ENCODE data around the gene FMN2. TPM values are rescaled to one million over a fixed set of nuclear protein-coding genes. Genes with fewer than 3 reads are reported as not detected.
A peak's percentile ranks its signal among the peaks of the same experiment; 100 is the strongest.

Gene FMN2
- total RNA-seq, 1 donor from 2014 or later, result 3.5 TPM

DNA sequence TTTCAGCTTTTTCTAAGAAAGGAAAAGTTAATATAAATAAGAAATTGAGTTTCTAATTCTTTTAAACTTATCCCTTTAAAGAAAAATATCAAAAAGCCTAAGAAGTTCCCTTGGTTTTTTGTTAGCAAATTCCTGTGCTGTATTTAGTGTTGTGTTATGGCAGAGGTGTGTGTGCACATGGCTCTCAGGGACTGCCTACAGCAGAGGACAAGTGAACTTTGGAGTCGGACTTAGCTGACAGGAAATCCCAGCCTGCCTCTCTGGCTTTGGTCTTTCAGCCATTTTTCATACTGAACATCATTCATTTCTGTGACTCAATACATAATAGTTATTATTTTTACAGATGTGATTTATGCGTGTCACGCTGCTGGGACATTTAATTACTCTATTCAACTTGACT lies 149.6 kb downstream of the FMN2 start:
- Mint-ChIP-seq H3K9me3 (ENCODE audit: low read depth) (no peaks in the 10 kb centered on the region), H3K27ac (ENCODE audit: unreplicated experiment) (no peak overlapping the region), H3K27me3 (ENCODE audit: low read depth) (no peaks in the 10 kb centered on the region), H3K4me1 (ENCODE audit: low read depth) (peaks cover 45% of the 10 kb centered on the region), H3K4me3 (ENCODE audit: unreplicated experiment) (no peak overlapping the region), H3K36me3 (ENCODE audit: low read depth) (no peaks in the 10 kb centered on the region)
- TF ChIP-seq, protein P1, sequence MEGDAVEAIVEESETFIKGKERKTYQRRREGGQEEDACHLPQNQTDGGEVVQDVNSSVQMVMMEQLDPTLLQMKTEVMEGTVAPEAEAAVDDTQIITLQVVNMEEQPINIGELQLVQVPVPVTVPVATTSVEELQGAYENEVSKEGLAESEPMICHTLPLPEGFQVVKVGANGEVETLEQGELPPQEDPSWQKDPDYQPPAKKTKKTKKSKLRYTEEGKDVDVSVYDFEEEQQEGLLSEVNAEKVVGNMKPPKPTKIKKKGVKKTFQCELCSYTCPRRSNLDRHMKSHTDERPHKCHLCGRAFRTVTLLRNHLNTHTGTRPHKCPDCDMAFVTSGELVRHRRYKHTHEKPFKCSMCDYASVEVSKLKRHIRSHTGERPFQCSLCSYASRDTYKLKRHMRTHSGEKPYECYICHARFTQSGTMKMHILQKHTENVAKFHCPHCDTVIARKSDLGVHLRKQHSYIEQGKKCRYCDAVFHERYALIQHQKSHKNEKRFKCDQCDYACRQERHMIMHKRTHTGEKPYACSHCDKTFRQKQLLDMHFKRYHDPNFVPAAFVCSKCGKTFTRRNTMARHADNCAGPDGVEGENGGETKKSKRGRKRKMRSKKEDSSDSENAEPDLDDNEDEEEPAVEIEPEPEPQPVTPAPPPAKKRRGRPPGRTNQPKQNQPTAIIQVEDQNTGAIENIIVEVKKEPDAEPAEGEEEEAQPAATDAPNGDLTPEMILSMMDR (IDR thresholded peaks at IDR 0.05), result no peak
- DNase-seq (ENCODE audit: low spot score), result no peak

DNA sequence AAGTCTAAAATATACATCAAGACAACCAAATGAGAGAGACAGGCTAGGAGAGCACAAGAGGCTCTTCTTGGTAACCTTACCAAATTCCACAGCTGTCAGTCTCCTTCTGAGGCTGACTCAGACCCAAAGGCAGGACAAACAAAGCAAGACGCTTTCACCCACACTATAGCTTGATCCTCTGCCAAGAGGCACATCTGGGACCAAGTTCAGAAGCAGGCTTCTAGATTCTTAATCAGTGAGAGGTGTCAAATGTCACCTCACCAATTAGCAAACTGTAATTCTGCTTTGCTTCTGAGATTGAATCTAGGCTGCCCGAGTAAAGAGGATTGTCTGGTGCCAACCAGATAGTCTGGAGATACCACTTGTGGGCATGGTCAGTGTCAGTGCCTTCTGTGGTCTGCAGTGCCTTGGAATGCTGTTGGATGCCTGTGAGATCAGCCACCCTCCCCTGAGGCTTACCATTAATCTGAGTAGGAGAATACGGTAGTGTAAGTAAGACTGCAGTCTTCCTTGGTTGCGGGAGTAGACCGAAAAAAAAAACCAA lies 151.0 kb downstream of the FMN2 start:
- no peak for DNase-seq (ENCODE audit: low spot score)
- no peaks in the 10 kb centered on the region for H3K27me3 Mint-ChIP-seq (ENCODE audit: low read depth)
- H3K27ac Mint-ChIP-seq (ENCODE audit: unreplicated experiment), result peak overlapping the region; percentile 23
- no peaks in the 10 kb centered on the region for H3K36me3 Mint-ChIP-seq (ENCODE audit: low read depth)
- no peak overlapping the region for H3K4me3 Mint-ChIP-seq (ENCODE audit: unreplicated experiment)
- no peaks in the 10 kb centered on the region for H3K9me3 Mint-ChIP-seq (ENCODE audit: low read depth)
- peaks cover 42% of the 10 kb centered on the region for H3K4me1 Mint-ChIP-seq (ENCODE audit: low read depth)
- TF ChIP-seq, protein P1 (IDR thresholded peaks at IDR 0.05), result no peak

DNA sequence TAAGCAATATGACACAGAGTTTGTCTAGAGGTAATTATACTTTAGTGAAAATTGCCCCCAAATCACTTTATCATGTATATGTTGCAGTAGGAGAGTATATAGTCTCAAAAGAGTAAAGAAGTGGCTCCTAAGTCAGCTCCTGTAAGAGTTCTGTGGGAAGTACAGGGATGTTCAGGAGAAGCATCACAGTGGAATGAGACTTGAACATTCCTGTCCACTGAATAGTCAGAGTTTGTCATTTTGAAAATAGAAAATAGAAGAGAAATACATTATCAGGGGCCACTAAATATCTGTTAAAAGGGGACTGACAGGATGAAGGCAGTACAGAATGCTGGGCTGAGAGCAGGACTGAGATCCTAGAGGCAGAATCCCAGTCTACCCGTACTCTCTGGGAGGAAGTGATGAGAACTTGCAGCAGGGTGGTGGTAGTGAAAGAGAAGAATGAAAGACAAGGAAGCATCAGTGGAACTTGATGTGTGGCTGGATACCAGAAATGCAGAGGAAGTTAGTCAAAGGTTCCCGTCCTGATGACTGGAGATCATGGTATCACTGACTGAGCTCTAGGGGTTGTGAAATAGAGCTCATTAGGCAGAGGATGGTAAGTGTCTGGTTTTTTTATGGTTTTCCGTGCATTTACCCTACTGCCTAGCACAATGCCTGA lies 153.4 kb downstream of the FMN2 start:
- DNase-seq (ENCODE audit: low spot score), result no peak

DNA sequence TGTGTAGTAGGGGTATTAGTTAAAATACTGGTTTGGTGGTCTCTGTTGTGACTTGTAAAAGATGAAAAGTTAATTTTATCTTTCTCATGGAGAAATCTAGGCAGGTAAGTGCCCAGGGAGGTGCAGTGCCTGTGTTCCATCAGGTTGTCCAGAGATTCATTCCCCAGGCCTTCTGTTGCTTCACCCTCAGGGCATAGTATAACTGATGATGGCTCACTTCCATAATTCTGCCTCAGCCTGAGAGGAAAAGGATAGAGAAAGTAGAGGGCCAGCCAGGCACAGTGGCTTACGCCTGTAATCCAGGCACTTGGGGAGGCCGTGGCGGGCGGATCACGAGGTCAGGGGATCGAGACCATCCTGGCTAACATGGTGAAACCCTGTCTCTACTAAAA lies 153.9 kb downstream of the FMN2 start:
- H3K9me3 Mint-ChIP-seq (ENCODE audit: low read depth), result peaks cover 16% of the 10 kb centered on the region
- peaks cover 40% of the 10 kb centered on the region for H3K4me1 Mint-ChIP-seq (ENCODE audit: low read depth)
- H3K27ac Mint-ChIP-seq (ENCODE audit: unreplicated experiment), result no peak overlapping the region
- no peak overlapping the region for H3K4me3 Mint-ChIP-seq (ENCODE audit: unreplicated experiment)
- no peak for DNase-seq (ENCODE audit: low spot score)
- no peaks in the 10 kb centered on the region for H3K27me3 Mint-ChIP-seq (ENCODE audit: low read depth)
- peaks cover 11% of the 10 kb centered on the region for H3K36me3 Mint-ChIP-seq (ENCODE audit: low read depth)
- TF ChIP-seq, protein P1 (IDR thresholded peaks at IDR 0.05), result no peak

More for the DNA sequence above, 153.4 kb downstream of the FMN2 start:
- Mint-ChIP-seq H3K36me3 (ENCODE audit: low read depth) (peaks cover 9% of the 10 kb centered on the region), H3K4me1 (ENCODE audit: low read depth) (peaks cover 42% of the 10 kb centered on the region), H3K27me3 (ENCODE audit: low read depth) (no peaks in the 10 kb centered on the region), H3K4me3 (ENCODE audit: unreplicated experiment) (peak overlapping the region; percentile 2), H3K9me3 (ENCODE audit: low read depth) (peaks cover 13% of the 10 kb centered on the region), H3K27ac (ENCODE audit: unreplicated experiment) (peak overlapping the region; percentile 62)
- TF ChIP-seq, protein P1 (IDR thresholded peaks at IDR 0.05), result no peak

DNA sequence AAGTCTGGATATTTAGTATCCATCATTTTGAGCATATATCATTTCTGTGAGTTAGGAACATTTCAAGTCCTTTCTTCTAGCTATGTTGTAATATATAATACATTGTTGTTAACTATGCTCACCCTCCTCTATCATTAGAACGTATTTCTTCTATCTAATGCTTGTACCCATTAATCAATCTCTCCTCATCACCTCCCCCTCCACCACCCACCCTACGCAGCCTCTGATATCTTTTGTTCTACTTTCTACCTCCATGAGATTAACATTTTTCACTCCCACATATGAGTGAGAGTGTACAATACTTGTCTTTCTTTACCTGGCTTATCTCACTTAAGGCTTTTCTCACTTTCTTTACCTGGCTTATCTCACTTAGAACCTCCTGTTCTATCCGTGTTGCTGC lies 156.2 kb downstream of the FMN2 start:
- TF ChIP-seq, protein P1 (IDR thresholded peaks at IDR 0.05), result no peak
- Mint-ChIP-seq H3K4me1 (ENCODE audit: low read depth) (peaks cover 22% of the 10 kb centered on the region), H3K9me3 (ENCODE audit: low read depth) (peaks cover 24% of the 10 kb centered on the region), H3K4me3 (ENCODE audit: unreplicated experiment) (no peak overlapping the region), H3K27ac (ENCODE audit: unreplicated experiment) (no peak overlapping the region), H3K36me3 (ENCODE audit: low read depth) (peaks cover 13% of the 10 kb centered on the region), H3K27me3 (ENCODE audit: low read depth) (no peaks in the 10 kb centered on the region)
- no peak for DNase-seq (ENCODE audit: low spot score)
